ENCODE measurements around the gene SMC3.
"Not testable (repeated sequence)": the region's sequence is repeated elsewhere in the genome, so short reads cannot be mapped to it uniquely, and the experiment has no call there.

SMC3 gene

DNA sequence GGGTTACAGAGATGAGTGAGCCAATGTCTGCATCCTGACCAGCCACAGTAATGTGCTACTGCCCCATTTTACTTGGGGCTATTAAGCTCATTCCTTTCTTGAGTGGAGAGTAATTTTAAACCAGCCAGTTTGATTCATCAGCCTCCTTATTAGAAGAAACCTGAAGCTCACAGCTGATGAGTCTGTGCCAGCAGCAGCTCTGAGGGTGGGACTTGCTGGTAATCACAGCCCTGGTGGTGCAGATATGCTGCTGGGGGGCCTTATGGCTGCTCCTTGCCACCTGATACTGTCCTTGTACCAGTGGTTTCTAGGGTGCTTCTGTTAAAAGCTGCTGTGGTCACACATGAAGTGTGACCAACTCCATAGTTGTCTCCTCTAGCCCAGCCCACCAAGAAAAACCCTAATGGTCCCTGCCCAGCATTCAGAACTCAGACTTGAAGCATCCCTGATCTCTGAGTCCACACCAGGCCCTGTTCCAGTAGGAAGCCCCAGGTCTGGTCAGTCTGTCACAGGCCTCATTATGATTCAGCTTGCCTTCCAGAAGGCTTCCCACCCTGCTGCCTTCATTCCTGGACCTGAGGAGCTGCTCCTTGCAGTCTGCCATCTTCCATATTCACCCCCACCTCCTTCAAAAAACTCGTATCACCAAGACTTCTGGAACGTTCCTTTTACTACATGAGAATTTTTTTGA is 47.7 kb downstream of the SMC3 start:
- no peak for DNase-seq
- in situ Hi-C loops (cut with HindIII; ENCODE audit: low pct_ligation_motif_present, low pct_unique_long_range_greater_than_20kb, low sequenced_read_pairs): no loop called here

DNA sequence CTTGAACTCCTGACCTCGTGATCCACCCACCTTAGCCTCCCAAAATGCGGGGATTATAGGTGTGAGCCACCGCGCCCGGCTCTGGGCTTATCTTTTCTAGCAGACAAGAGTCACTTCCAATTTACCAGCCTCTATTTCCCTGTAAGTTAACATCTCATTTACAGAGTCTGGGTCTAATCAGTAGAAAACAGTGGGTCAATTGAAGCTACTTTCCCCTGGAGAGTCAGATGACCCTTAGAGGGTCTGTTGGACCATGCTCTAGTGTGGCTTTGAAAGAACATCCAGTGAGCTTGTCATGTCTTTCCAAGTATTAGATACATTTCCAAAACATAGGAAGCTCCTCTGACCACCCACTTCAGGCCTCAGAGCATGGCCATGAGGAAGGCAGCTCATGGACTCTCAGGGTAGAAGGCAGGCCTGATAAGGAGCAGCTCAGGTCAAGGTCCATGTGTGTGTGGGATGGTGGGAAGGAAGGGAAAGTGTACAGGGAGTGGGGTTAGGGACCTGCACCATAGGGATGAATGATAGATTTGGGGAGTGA is 49.1 kb downstream of the SMC3 start:
- no peak for DNase-seq
- in situ Hi-C loops (cut with HindIII; ENCODE audit: low pct_ligation_motif_present, low pct_unique_long_range_greater_than_20kb, low sequenced_read_pairs): no loop called here

GRCh38 chr10:110617425-110618229 is 50.1 kb downstream of the SMC3 start:
- in situ Hi-C loops (cut with HindIII; ENCODE audit: low pct_ligation_motif_present, low pct_unique_long_range_greater_than_20kb, low sequenced_read_pairs): no loop called here
- no peak for DNase-seq

DNA sequence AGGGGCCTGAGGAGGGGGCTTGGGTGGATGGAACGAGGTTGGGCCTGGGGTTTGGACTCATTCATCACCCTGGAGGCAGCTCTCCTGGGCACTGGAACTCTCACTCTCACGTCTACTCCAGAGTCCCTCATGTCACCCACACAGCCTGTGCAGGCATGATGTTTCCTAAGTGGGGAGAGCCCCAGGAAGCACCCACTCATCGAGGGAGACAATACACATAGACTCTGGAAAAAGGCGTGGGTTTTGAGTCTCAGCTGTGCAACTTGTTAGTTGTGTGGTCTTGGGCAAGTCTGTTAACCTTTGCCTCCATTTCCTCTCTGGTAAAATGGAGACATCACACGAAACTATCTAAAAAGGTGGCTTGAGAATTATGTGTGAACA is 50.7 kb downstream of the SMC3 start:
- in situ Hi-C loops (cut with HindIII; ENCODE audit: low pct_ligation_motif_present, low pct_unique_long_range_greater_than_20kb, low sequenced_read_pairs): no loop called here
- no peak for DNase-seq

DNA sequence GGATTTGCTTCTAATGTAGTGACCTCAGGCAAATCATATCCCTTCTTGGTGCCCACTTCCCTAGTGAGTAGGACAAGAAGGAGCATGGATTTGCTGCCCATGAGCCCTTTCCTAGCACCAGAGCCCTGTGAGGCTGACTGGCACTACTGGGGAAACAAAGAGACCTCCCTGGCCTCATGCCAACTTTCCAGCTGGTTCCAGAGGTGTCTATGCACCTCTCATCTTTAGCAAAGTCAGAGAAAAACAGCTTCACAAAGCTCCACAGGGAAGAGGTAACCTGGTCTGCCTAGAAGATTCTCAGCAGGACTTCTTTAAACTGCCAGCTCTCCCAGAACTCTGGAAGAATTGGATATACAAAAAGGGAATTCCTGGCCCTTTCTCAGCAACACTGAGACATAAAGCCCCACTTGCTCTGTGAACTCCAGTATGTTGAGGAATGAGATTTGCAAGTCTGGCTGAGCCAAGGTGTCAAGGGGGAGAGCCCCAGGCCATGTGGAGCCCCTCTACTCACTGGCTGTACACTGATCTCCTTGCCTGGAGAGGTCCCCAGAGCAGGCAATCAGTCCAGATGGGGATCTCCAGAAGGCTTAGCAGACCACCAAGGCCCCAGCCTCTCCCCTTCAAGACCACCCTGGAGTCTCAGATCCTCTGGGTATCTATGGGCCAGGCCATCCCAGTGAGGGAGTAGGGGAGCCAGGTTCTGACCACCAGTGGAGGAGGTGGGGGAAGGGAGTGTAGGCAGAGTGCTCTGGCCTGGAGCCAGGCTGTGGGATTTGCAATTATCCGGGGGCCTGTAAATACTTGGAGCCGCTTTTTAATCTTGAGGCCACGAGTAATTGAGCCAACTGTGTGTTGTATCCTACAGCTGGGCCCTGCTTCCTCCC is 52.3 kb downstream of the SMC3 start:
- DNase-seq: no peak
- in situ Hi-C loops (cut with HindIII; ENCODE audit: low pct_ligation_motif_present, low pct_unique_long_range_greater_than_20kb, low sequenced_read_pairs): no loop called here

- DNase-seq: no peak
- in situ Hi-C loops (cut with HindIII; ENCODE audit: low pct_ligation_motif_present, low pct_unique_long_range_greater_than_20kb, low sequenced_read_pairs): no loop called here
These were observed 52.9 kb downstream of the SMC3 start for GRCh38 chr10:110620398-110620719.

GRCh38 chr10:110623316-110623715 is 55.8 kb downstream of the SMC3 start:
- in situ Hi-C loops (cut with HindIII; ENCODE audit: low pct_ligation_motif_present, low pct_unique_long_range_greater_than_20kb, low sequenced_read_pairs); DNase-seq: not testable (repeated sequence)

DNA sequence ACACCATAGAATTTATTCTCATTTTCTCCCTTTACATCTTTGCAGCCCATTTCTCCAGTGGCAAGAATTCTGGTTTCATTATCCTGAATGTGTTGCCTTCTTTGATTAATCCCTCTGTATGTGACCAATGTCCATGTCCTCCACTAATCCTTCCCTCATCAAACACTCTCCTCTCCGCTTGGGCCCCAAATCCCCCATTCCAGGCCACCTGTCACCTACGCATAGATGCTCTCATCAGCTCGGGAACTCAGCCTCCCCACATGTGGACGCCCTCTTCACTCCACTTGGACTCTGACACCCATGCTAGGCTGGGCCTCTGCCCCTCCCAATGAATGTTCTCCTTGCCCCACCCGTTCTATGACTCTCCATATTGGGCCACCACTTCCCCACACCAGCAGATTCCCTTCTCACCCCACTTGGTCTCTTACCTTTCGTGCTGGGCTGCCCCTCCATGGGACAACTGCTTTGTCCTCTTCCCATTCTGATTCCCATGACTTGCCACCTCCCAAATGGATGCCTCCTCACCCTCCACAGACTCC is 57.9 kb downstream of the SMC3 start:
- DNase-seq: no peak
- in situ Hi-C loops (cut with HindIII; ENCODE audit: low pct_ligation_motif_present, low pct_unique_long_range_greater_than_20kb, low sequenced_read_pairs): no loop called here

GRCh38 chr10:110625951-110626855 is 58.7 kb downstream of the SMC3 start:
- in situ Hi-C loops (cut with HindIII; ENCODE audit: low pct_ligation_motif_present, low pct_unique_long_range_greater_than_20kb, low sequenced_read_pairs): no loop called here
- no peak for DNase-seq

DNA sequence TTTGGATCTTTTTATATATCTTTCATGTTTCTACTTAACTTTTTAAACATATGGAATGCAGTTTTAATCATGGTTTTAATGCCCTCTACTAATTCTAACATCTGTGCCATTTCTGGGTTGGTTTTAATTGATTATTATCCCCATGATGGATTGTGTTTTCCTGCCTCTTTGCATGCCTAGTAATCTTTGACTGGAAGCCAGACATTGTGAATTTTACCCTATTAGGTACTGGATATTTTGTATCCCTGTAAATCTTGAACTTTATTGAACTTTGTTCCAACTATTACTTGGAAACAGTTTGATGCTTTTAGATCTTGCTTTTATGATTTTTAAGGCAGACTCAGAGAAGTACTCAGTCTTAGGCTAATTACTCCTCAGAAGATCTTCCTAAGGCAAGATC is 60.7 kb downstream of the SMC3 start:
- in situ Hi-C loops (cut with HindIII; ENCODE audit: low pct_ligation_motif_present, low pct_unique_long_range_greater_than_20kb, low sequenced_read_pairs): no loop called here

GRCh38 chr10:110629680-110630191 is 62.2 kb downstream of the SMC3 start:
- DNase-seq: no peak
- in situ Hi-C loops (cut with HindIII; ENCODE audit: low pct_ligation_motif_present, low pct_unique_long_range_greater_than_20kb, low sequenced_read_pairs): no loop called here

More for the DNA sequence above, 60.7 kb downstream of the SMC3 start:
- no peak for DNase-seq

DNA sequence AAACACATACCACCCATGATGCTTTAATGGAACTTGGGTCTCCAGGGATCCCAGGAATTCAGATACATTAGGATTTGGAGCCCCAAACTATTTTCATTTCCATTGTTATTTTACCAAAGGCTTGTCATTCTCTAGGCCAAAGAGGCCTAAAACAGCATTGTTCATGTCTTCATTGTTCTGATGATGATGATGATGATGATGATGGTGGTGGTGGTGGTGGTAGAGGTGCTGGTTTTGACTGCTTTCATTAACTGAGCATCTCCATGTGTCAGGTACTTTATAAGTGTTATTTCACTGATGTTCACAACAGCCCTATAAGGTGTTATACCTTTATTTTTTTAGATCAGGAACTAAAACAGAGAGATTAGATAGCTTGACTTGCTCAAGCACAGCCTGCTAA is 64.4 kb downstream of the SMC3 start:
- DNase-seq: no peak
- in situ Hi-C loops (cut with HindIII; ENCODE audit: low pct_ligation_motif_present, low pct_unique_long_range_greater_than_20kb, low sequenced_read_pairs): no loop called here

GRCh38 chr10:110632591-110633215 is 65.2 kb downstream of the SMC3 start:
- no peak for DNase-seq
- in situ Hi-C loops (cut with HindIII; ENCODE audit: low pct_ligation_motif_present, low pct_unique_long_range_greater_than_20kb, low sequenced_read_pairs): no loop called here

GRCh38 chr10:110634527-110635209 is 67.2 kb downstream of the SMC3 start:
- in situ Hi-C loops (cut with HindIII; ENCODE audit: low pct_ligation_motif_present, low pct_unique_long_range_greater_than_20kb, low sequenced_read_pairs): no loop called here
- no peak for DNase-seq

- DNase-seq: no peak
- in situ Hi-C loops (cut with HindIII; ENCODE audit: low pct_ligation_motif_present, low pct_unique_long_range_greater_than_20kb, low sequenced_read_pairs): no loop called here
These were observed 69.1 kb downstream of the SMC3 start for GRCh38 chr10:110636572-110636931.

GRCh38 chr10:110636932-110637557 is 69.5 kb downstream of the SMC3 start:
- DNase-seq: no peak
- in situ Hi-C loops (cut with HindIII; ENCODE audit: low pct_ligation_motif_present, low pct_unique_long_range_greater_than_20kb, low sequenced_read_pairs): no loop called here
